ENCODE measurements around the gene SPPL2A. TPM values are rescaled to one million over a fixed set of nuclear protein-coding genes. Genes with fewer than 3 reads are reported as not detected.
"Not testable (repeated sequence)": the region's sequence is repeated elsewhere in the genome, so short reads cannot be mapped to it uniquely, and the experiment has no call there.

The SPPL2A gene
- total RNA-seq, 1 experiment from 2014 or later: 31.8 TPM

DNA sequence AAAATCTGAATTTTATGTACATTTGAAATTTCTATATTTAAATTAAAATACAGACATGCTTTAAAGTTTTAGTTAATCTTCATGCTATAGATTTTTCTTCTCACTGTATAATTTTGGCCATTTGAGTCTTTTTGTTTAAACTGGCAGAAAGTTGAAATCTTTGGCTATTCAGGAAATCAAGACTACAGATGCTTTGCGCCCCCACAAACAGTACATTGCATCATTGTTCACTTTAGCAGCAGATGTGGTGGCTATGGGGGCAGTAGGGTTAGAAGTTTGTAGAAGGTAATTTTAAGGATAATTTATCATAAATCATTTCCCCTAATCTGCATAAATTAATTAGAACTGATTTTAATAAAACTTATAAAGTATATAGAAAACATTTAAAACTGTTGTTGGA is 20.9 kb downstream of the SPPL2A start:
- no peak for DNase-seq
- no peaks in the 10 kb centered on the region for H3K27me3 ChIP-seq (ENCODE audit: control insufficient read depth, insufficient read depth, low read length)
- H3K4me3 ChIP-seq (ENCODE audit: insufficient read depth, low read depth, low read length): no peak overlapping the region
- peaks cover 1% of the 10 kb centered on the region; the same call in 1 of the 2 replicates for H3K36me3 ChIP-seq (replicated peaks; ENCODE audit: control insufficient read depth, insufficient read depth, low read length)

GRCh38 chr15:50740955-50741354 is 24.6 kb downstream of the SPPL2A start:
- no peaks in the 10 kb centered on the region; the same call in 1 of the 2 replicates for H3K36me3 ChIP-seq (replicated peaks; ENCODE audit: control insufficient read depth, insufficient read depth, low read length)

DNA sequence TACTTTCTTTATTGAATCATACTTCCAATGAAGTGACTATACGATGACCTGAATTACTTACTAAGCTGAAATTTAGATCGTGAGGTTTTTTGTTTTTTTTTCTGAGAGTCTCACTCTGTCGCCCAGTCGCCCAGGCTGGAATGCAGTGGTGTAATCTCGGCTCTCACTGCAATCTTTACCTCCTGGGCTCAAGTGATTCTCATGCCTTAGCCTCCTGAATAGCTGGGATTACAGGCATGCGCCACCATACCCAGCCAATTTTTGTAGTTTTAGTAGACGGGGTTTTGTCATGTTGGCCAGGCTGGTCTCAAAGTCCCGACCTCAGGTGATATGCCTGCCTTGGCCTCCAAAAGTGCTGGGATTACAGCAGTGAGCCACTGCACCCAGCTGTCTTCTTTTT is 28.7 kb downstream of the SPPL2A start:
- no peak overlapping the region for H3K4me3 ChIP-seq (ENCODE audit: insufficient read depth, low read depth, low read length)
- no peak for DNase-seq
- no peaks in the 10 kb centered on the region; the same call in 1 of the 2 replicates for H3K36me3 ChIP-seq (replicated peaks; ENCODE audit: control insufficient read depth, insufficient read depth, low read length)
- H3K27me3 ChIP-seq (ENCODE audit: control insufficient read depth, insufficient read depth, low read length): no peaks in the 10 kb centered on the region

More at GRCh38 chr15:50740955-50741354, 24.6 kb downstream of the SPPL2A start:
- Histone ChIP-seq H3K27me3 (ENCODE audit: control insufficient read depth, insufficient read depth, low read length) (no peaks in the 10 kb centered on the region), H3K4me3 (ENCODE audit: insufficient read depth, low read depth, low read length) (no peak overlapping the region)
- DNase-seq: no peak

GRCh38 chr15:50735156-50735555 is 30.4 kb downstream of the SPPL2A start:
- no peak for DNase-seq
- Histone ChIP-seq H3K27me3 (ENCODE audit: control insufficient read depth, insufficient read depth, low read length) (no peaks in the 10 kb centered on the region), H3K36me3 (replicated peaks; ENCODE audit: control insufficient read depth, insufficient read depth, low read length) (no peaks in the 10 kb centered on the region; the same call in 1 of the 2 replicates), H3K4me3 (ENCODE audit: insufficient read depth, low read depth, low read length) (no peak overlapping the region)

DNA sequence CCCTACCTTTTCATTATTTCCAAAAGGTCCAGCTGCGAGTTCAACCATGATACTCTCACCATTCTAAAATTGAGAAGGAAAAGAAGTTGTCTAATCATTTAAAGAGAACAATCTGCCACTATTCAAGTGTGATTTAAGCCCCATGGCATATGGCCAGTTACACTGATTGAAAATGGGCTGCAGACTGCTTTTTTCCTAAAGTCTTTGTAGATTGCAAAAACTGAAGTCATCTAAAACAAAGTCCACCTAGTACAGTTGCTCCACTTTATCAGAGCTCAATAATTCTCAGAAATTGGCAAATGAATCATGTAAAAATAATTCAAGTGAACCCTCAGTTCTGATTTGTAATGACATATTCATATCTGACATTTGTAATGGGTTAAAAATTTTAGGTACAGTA is 39.2 kb downstream of the SPPL2A start:
- no peaks in the 10 kb centered on the region for H3K36me3 ChIP-seq (replicated peaks; ENCODE audit: control insufficient read depth, insufficient read depth, low read length)
- no peak overlapping the region for H3K4me3 ChIP-seq (ENCODE audit: insufficient read depth, low read depth, low read length)
- H3K27me3 ChIP-seq (ENCODE audit: control insufficient read depth, insufficient read depth, low read length): no peaks in the 10 kb centered on the region
- no peak for DNase-seq

- no peak for DNase-seq
- Histone ChIP-seq H3K4me3 (ENCODE audit: insufficient read depth, low read depth, low read length) (no peak overlapping the region), H3K36me3 (replicated peaks; ENCODE audit: control insufficient read depth, insufficient read depth, low read length) (no peaks in the 10 kb centered on the region), H3K27me3 (ENCODE audit: control insufficient read depth, insufficient read depth, low read length) (no peaks in the 10 kb centered on the region)
These were observed 46.8 kb downstream of the SPPL2A start for GRCh38 chr15:50718700-50719125.

DNA sequence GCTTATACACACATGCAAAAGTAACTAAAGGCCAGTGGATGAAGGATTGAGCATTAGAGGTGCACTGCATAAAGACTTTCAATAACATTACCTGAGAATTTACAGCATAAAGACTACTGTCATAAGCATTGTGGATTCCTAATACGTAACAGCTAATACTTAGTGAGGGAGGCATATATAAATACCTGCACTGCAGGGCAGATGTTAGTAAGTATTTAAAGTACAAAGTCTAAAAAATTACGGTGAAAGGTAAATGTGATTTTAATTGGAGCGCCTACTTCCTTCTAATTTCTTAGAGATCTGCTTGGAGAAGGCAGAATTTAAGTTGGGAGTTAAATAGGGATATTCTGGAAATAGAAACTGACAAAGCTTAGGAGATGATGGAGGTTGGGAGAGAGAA is 53.5 kb downstream of the SPPL2A start:
- Histone ChIP-seq H3K36me3 (replicated peaks; ENCODE audit: control insufficient read depth, insufficient read depth, low read length) (no peaks in the 10 kb centered on the region), H3K4me3 (ENCODE audit: insufficient read depth, low read depth, low read length) (no peak overlapping the region)
- DNase-seq: no peak

GRCh38 chr15:50710585-50710984 is 54.9 kb downstream of the SPPL2A start:
- no peaks in the 10 kb centered on the region for H3K36me3 ChIP-seq (replicated peaks; ENCODE audit: control insufficient read depth, insufficient read depth, low read length)
- H3K4me3 ChIP-seq (ENCODE audit: insufficient read depth, low read depth, low read length): no peak overlapping the region
- no peaks in the 10 kb centered on the region for H3K27me3 ChIP-seq (ENCODE audit: control insufficient read depth, insufficient read depth, low read length)
- no peak for DNase-seq

More for the DNA sequence above, 53.5 kb downstream of the SPPL2A start:
- no peaks in the 10 kb centered on the region for H3K27me3 ChIP-seq (ENCODE audit: control insufficient read depth, insufficient read depth, low read length)

DNA sequence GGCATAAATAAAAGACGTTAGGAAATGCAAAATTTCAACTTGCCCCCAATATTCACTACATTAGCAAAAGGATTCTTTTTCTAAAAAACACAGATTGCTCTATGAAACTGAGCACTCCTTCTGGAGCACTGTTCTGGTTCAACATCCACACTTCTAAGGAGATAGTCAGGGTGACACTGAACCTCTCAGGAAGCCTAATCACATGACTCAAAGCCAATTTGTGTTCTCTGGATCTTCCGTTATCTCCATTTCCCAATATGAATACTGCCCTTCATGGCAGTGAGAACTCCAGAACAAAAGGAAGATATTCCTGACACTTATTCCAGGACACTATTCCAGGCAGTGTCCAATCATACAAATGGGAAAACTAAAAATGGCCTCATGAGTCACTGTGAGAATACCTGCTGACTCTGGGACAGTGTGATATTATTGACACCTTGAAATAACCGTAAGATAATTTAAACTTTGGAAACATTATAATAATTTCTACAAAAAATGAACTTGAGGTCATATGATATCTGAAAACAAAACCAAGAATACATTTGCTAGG is 57.6 kb downstream of the SPPL2A start:
- H3K36me3 ChIP-seq (replicated peaks; ENCODE audit: control insufficient read depth, insufficient read depth, low read length): no peaks in the 10 kb centered on the region
- H3K27me3 ChIP-seq (ENCODE audit: control insufficient read depth, insufficient read depth, low read length): no peaks in the 10 kb centered on the region
- no peak overlapping the region for H3K4me3 ChIP-seq (ENCODE audit: insufficient read depth, low read depth, low read length)
- no peak for DNase-seq

DNA sequence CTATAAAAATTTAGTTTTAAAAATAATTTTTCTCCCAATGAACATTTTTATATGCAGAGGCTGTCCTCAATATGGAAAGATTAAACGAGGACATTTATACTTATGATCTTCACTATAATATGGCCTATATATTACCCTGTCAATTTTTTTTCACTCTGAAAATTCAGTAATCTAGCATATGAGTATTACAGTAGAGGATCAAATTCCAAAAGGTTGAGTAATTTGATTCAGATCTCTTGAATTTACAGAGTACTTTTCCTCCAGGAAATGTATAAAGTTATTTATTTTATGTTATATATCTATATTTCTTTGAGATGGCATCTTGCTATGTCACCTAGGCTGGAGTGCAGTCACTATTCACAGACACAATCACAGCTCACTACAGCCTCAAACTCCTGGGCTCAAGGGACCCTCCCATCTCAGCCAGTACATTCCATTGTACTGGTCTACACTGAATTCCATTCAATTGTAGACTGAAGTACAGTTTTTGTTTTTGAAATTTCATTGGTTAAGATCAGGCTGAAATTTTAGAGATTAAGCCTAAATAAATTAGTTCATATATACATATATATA is 62.7 kb downstream of the SPPL2A start:
- H3K36me3 ChIP-seq (replicated peaks; ENCODE audit: control insufficient read depth, insufficient read depth, low read length): no peaks in the 10 kb centered on the region
- no peaks in the 10 kb centered on the region for H3K27me3 ChIP-seq (ENCODE audit: control insufficient read depth, insufficient read depth, low read length)
- H3K4me3 ChIP-seq (ENCODE audit: insufficient read depth, low read depth, low read length): no peak overlapping the region
- no peak for DNase-seq

DNA sequence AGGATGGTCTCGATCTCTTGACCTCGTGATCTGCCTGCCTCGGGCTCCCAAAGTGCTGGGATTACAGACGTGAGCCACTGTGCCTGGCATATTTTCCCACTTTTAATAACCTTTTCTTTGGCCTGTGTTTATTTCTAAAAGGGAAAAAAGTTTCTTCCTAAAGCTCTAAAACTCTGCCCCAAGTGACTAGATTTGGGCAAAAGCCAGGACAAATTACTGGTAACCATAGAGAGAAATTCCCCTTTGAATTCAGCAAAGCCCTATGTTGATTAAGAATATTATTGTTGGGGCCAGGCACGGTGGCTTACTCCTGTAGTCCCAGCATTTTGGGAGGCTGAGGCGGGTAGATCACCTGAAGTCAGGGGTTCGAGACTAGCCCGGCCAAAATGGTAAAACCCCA is 67.4 kb downstream of the SPPL2A start:
- DNase-seq: no peak
- Histone ChIP-seq H3K36me3 (replicated peaks; ENCODE audit: control insufficient read depth, insufficient read depth, low read length) (no peaks in the 10 kb centered on the region), H3K27me3 (ENCODE audit: control insufficient read depth, insufficient read depth, low read length) (no peaks in the 10 kb centered on the region), H3K4me3 (ENCODE audit: insufficient read depth, low read depth, low read length) (no peak overlapping the region)

- Histone ChIP-seq H3K27me3 (ENCODE audit: control insufficient read depth, insufficient read depth, low read length) (no peaks in the 10 kb centered on the region), H3K36me3 (replicated peaks; ENCODE audit: control insufficient read depth, insufficient read depth, low read length) (no peaks in the 10 kb centered on the region), H3K4me3 (ENCODE audit: insufficient read depth, low read depth, low read length) (no peak overlapping the region)
- DNase-seq: no peak
These were observed 68.3 kb downstream of the SPPL2A start for GRCh38 chr15:50697109-50697797.

- DNase-seq; H3K4me3 ChIP-seq (ENCODE audit: insufficient read depth, low read depth, low read length); H3K27me3 ChIP-seq (ENCODE audit: control insufficient read depth, insufficient read depth, low read length); H3K36me3 ChIP-seq (replicated peaks; ENCODE audit: control insufficient read depth, insufficient read depth, low read length): not testable (repeated sequence)
These were observed 70.8 kb downstream of the SPPL2A start for GRCh38 chr15:50694634-50695165.

- peak overlapping the region; percentile 85 for H3K4me3 ChIP-seq (ENCODE audit: insufficient read depth, low read depth, low read length)
- DNase-seq: no peak
- no peaks in the 10 kb centered on the region for H3K36me3 ChIP-seq (replicated peaks; ENCODE audit: control insufficient read depth, insufficient read depth, low read length)
- H3K27me3 ChIP-seq (ENCODE audit: control insufficient read depth, insufficient read depth, low read length): no peaks in the 10 kb centered on the region
These were observed 78.1 kb downstream of the SPPL2A start for GRCh38 chr15:50687302-50687902.

Data from H7 (cell line).